CD4-positive, alpha-beta T cell treated with Interleukin-2 at 100 ng/mL for 4 hours (primary cell): ENCODE results near the gene MACROD2.

Experiments
- DNase-seq: peaks from one replicate; pipeline ENCODE4 v3.0.0-alpha.2; 2020; ENCODE audit warnings: low spot score

The MACROD2 gene

GRCh38 chr20:14470231-14470899, 475.0 kb downstream of the MACROD2 start:
- DNase-seq, result no peak

- no peak for DNase-seq
Observed at GRCh38 chr20:14470977-14471661, 475.8 kb downstream of the MACROD2 start.

- no peak for DNase-seq
Observed at GRCh38 chr20:14477125-14477524, 481.8 kb downstream of the MACROD2 start.

DNA sequence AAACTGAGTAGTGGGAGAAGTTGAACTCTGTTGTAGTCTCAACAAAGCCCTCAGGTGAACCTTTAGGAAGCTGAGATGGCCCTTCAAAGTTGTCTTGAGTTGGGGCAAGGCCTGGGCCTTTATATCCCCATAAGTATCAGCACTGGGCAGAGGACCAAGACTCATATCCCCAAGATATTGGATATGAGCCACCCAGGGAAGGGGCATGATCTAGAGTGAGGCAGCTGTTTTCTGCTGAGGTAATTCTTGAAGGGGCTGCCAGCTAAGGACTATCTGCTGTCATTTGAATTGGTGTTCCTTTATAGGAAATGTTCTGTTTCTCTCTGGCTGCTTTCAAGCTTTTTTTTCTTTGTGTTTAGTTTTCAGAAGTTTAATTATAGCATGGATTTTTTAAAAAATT, 482.8 kb downstream of the MACROD2 start:
- DNase-seq, result no peak

GRCh38 chr20:14481863-14482262, 486.5 kb downstream of the MACROD2 start:
- no peak for DNase-seq

DNA sequence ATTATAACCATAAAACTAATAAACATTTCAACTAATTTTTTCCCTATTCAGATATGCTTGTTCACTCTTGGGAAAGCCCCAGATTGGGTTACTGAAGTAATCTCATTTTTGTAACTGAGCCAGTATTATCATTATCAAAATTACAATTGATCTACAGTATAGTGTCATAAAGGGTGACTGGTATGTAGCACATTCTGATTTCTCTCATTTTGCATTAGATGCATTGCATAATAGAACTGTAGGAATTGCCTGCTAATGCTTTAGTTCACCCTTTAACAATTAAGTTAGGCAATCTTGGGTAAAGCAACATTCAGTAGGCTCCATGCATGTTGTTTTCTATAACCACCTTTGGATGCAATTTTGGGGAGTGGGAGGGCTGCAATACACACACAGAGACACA, 492.9 kb downstream of the MACROD2 start:
- no peak for DNase-seq

- DNase-seq, result no peak
Observed at GRCh38 chr20:14488756-14489479, 493.6 kb downstream of the MACROD2 start.

GRCh38 chr20:14489544-14489943, 494.2 kb downstream of the MACROD2 start:
- DNase-seq, result no peak

DNA sequence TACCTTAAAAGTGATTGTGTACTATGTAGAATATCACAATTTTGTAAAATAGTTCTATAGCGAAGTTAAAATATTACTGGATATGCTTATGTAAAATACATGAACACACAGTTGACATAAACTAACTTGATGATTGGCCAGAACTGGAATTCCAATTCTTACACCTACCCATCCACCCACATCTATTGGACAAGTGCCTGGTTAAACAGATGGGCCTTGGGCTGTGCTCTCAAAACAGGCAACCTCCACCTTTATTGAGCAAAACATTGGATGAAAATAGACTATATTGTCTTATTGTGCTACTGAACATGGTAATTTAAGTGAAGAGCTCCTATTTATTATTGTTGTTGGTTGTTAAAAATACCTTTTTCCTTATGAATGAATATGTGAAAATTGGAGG, 496.1 kb downstream of the MACROD2 start:
- no peak for DNase-seq

DNA sequence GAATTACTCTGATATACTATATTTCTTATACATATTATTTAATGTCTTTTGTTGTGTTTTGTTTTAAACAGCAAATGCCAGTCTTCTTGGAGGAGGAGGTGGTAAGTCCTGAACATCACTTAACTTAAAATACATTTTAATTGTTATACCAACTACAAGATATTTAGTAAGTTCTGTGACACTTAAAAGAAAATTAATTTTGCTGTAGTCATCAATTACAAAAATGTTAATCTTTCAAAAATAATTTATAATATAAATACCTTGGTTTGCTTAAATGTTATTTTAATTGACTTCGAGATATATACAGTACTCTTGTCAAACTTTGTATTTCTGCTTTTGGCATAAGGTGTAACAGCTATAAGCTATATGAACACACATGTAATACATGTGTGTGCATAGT, 498.1 kb downstream of the MACROD2 start:
- no peak for DNase-seq

DNA sequence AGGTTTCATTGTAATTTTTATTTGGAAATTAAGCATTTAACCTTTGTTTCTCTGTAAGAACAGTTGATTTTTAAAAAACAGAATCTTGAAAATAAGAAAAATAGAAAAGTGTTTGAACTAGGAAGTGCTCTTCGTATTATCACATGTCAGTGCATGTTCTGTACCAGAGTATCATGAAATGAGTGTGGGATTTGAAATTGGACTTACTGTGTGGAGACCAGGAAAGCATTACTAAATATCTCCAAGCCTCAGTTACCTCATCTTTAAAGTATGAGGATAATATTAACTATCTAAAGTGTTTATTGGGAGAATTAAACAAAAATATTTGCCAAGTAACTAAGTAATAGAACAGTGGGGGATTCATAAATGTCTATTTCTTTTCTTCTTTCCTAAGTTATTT, 499.0 kb downstream of the MACROD2 start:
- DNase-seq, result no peak

DNA sequence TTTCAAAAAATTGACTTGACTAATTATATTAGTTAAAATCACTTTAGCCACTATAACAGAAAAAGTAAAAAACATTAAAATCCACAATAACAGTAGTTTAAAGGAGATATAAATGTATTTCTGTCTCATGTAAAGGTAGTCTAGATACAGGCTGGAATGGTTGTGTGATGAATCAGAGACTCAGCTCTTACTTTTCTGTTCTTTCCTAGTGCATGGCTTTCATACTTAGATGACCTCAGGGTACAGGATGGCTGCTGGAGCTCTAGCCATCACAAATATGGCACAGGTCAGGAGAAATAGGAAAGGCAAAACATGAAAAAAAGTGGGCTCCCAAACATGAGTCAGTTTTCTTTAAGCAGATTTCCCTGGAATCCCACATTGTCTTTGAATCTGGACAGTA, 499.8 kb downstream of the MACROD2 start:
- DNase-seq, result no peak

- no peak for DNase-seq
Observed at GRCh38 chr20:14497004-14497403, 501.7 kb downstream of the MACROD2 start.

DNA sequence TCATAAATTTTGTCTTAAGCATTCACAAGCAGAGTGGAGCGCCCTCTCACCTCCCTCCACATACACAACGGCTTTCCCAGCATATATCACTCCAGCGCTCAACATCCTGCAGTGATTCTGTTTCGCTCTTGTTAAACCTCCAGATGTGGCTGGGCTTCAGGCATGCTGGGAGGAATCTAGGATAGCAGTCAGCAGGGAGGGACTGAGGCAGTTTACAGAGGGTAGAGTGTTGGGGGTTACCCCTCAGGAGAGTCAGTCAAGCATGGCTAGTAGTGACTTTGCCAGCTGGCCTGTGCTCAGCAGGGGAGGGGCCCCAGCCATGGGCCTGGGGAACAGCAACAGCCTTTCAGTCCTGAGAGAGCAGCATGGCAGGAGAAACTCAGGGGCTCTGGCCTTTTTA, 503.5 kb downstream of the MACROD2 start:
- no peak for DNase-seq

DNA sequence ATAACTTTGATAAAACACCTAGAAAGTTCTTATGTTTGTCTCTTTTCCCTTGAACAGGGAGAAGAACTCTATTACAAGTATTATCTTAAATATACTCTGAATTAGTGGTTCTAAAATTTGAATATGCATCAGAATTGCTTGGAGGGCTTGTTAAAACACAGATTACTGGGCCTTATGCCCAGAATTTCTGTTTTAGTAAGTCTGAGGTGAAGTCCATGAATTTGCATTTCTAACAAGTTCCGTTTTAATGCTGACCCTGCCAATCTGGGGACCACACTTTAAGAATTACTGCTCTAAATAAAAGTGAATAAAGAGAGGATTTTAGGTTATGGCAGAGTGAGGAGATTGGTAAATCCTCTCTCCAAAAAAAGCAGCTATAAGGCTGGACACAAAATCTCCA, 510.2 kb downstream of the MACROD2 start:
- no peak for DNase-seq

DNA sequence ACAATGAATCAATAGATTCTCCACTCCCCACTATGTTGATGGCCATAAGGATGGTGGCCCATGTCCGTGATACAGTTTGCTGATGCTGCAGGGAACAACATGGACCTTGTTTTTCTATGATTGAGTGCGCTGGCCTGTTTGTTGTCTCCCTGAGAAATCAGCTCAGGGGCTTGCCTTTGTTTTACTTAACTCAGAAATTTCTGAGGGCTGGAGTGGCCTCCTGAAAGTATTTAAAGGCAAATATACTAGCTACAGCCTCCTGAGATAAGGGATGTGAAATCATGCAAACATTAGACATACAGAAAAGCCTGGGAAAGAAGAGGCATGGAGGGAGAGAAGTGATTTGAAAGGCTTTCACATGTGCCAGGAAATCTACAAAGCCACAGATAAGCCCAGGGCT, 512.4 kb downstream of the MACROD2 start:
- DNase-seq, result no peak

DNA sequence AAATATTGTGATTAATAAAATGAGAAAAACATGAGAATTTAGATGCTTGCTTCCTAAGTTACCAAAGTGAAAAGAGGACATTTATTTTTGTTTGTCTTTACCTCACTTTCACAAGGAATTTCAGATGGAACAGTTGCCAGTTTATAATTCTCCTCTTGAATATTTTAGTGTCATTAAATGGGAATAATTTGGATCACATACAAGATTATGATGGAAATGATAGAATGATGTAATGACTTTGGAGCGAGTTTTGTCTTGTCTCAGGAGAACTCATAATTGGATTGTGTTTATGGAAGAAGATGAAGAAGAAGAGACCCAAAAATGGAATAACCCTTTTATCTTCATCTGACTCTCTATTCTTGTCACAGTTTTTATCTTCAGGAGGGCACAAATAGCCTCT, 515.0 kb downstream of the MACROD2 start:
- no peak for DNase-seq

GRCh38 chr20:14512839-14513238, 517.5 kb downstream of the MACROD2 start:
- DNase-seq, result no peak

- no peak for DNase-seq
Observed at GRCh38 chr20:14518648-14519047, 523.3 kb downstream of the MACROD2 start.

GRCh38 chr20:14521016-14521415, 525.7 kb downstream of the MACROD2 start:
- DNase-seq, result no peak

- DNase-seq, result no peak
Observed at GRCh38 chr20:14521436-14521835, 526.1 kb downstream of the MACROD2 start.

GRCh38 chr20:14522595-14522994, 527.3 kb downstream of the MACROD2 start:
- DNase-seq, result no peak

DNA sequence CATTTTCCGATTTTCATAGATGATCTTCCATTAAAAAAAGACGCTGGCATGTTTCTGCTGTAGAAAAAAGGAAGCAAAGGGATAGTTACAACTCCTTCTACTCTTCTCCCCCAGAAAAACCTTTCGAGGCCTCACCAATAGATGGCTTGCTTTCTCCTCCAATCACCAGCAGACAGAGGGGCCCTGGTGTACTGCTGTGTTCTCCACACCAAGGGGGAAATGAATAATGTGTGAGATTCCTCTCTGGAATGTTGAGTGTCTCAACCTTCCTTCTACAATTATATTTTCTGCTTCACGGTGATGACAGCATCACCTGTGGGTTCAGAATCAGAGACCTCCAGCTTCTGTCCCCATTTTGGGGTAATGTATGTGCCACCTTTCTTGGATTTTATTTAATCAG, 527.8 kb downstream of the MACROD2 start:
- DNase-seq, result no peak
